Uterus (tissue), 4 donors: ENCODE measurements around the gene CLSTN2. TPM values are rescaled to one million over a fixed set of nuclear protein-coding genes. Genes with fewer than 3 reads are reported as not detected.

Experiments used
- DNase-seq, 2 donors: peaks; one replicate each; pipeline ENCODE4 v3.0.0-alpha.2; 2019 to 2020
- H3K27ac ChIP-seq, 2 donors: fragments of 200-600 bp; sonication (generic); 1 replicate in 1 of 2; 2 replicates in 1 of 2; pipeline ENCODE4 v1.5.1; 2016 to 2018
- H3K27me3 ChIP-seq, 2 donors: fragments of 200-600 bp; sonication (generic); one replicate each; pipeline ENCODE4 v1.5.1; 2018 to 2019; ENCODE audit warnings: control low read depth in 1 of 2
- H3K36me3 ChIP-seq, 2 donors: fragments of 200-600 bp; sonication (generic); one replicate each; pipeline ENCODE4 v1.5.1; 2019; ENCODE audit warnings: control low read depth in 1 of 2
- H3K4me1 ChIP-seq, 2 donors: fragments of 200-600 bp; sonication (generic); one replicate each; pipeline ENCODE4 v1.5.1; 2018 to 2019; ENCODE audit warnings: control low read depth in 1 of 2
- H3K4me3 ChIP-seq, 2 donors: fragments of 200-600 bp; sonication (generic); 1 replicate in 1 of 2; 2 replicates in 1 of 2; pipeline ENCODE4 v1.5.1; 2018 to 2019; ENCODE audit warnings: mild to moderate bottlenecking in 1 of 2
- H3K9me3 ChIP-seq, 2 donors: fragments of 200-600 bp; sonication (generic); one replicate each; pipeline ENCODE4 v1.5.1; 2019; ENCODE audit warnings: control low read depth in 1 of 2
- CTCF ChIP-seq, 4 experiments: fragments of 200-600 bp in 2 of 4; fragments of 450-650 bp in 2 of 4; sonication (generic) in 2 of 4; IDR thresholded peaks; one replicate each; pipeline ENCODE4 v1.5.1; 2016 to 2019; ENCODE audit warnings: antibody characterized with exemption in 4 of 4, mild to moderate bottlenecking in 2 of 4, moderate library complexity in 1 of 4
- POLR2A ChIP-seq, 2 donors: fragments of 450-650 bp; IDR thresholded peaks; one replicate each; pipeline ENCODE4 v1.6.1; 2016; ENCODE audit warnings: antibody characterized with exemption in 2 of 2, mild to moderate bottlenecking in 1 of 2, moderate library complexity in 1 of 2
- intact Hi-C: fragments of 100-400 bp; cut with DNase I; formaldehyde crosslinking; loops from one replicate; pipeline ENCODE4 v1.15.1; 2023; ENCODE audit warnings: low total_unique reads
- total RNA-seq, 4 donors: library from RNA; depleted of rRNA in 3 of 4; stranded (reverse); fragments of >200 nt in 3 of 4; gene quantifications; one replicate each; pipeline versions ENCODE4 v1.1.0 to v1.2.4, GENCODE V29; 2014 to 2023
- donor health status: DM: yes; HTN: yes; CAD: no.

Gene CLSTN2
- total RNA-seq, 4 donors from 2014 or later, result 4.7 to 32.2 (median 19.2) TPM

- no peak for DNase-seq
- intact Hi-C loops, result no loop called here
- H3K9me3 ChIP-seq, result no peaks in the 10 kb centered on the region
- H3K4me3 ChIP-seq, result no peak overlapping the region
- no peak overlapping the region for H3K27ac ChIP-seq
- TF ChIP-seq CTCF (IDR thresholded peaks at IDR 0.05) (no peak), POLR2A (IDR thresholded peaks at IDR 0.05) (no peak)
- no peaks in the 10 kb centered on the region for H3K4me1 ChIP-seq
- no peaks in the 10 kb centered on the region for H3K27me3 ChIP-seq
- H3K36me3 ChIP-seq, result no peaks in the 10 kb centered on the region
Measured at GRCh38 chr3:139916271-139916670, 18.7 kb upstream of the CLSTN2 start.

- intact Hi-C loops, result no loop called here
- DNase-seq, result no peak
- H3K27me3 ChIP-seq, result no peaks in the 10 kb centered on the region
- H3K4me3 ChIP-seq, result no peak overlapping the region
- TF ChIP-seq POLR2A (IDR thresholded peaks at IDR 0.05) (no peak), CTCF (IDR thresholded peaks at IDR 0.05) (no peak)
- H3K9me3 ChIP-seq, result no peaks in the 10 kb centered on the region
- no peaks in the 10 kb centered on the region for H3K36me3 ChIP-seq
- H3K4me1 ChIP-seq, result no peaks in the 10 kb centered on the region
- H3K27ac ChIP-seq, result no peak overlapping the region
Measured at GRCh38 chr3:139917226-139917785, 17.7 kb upstream of the CLSTN2 start.

- Histone ChIP-seq H3K9me3 (no peaks in the 10 kb centered on the region), H3K4me3 (no peak overlapping the region), H3K4me1 (no peaks in the 10 kb centered on the region), H3K36me3 (no peaks in the 10 kb centered on the region), H3K27ac (no peak overlapping the region), H3K27me3 (no peaks in the 10 kb centered on the region)
- TF ChIP-seq CTCF (IDR thresholded peaks at IDR 0.05) (no peak), POLR2A (IDR thresholded peaks at IDR 0.05) (no peak)
- intact Hi-C loops, result no loop called here
- DNase-seq, result no peak
Measured at GRCh38 chr3:139928708-139929505, 6.1 kb upstream of the CLSTN2 start.

- no peak for DNase-seq
- no peaks in the 10 kb centered on the region for H3K27me3 ChIP-seq
- H3K9me3 ChIP-seq, result no peaks in the 10 kb centered on the region
- no peak overlapping the region for H3K4me3 ChIP-seq
- H3K4me1 ChIP-seq, result no peaks in the 10 kb centered on the region
- TF ChIP-seq POLR2A (IDR thresholded peaks at IDR 0.05) (no peak), CTCF (IDR thresholded peaks at IDR 0.05) (no peak)
- no peak overlapping the region for H3K27ac ChIP-seq
- H3K36me3 ChIP-seq, result no peaks in the 10 kb centered on the region
- intact Hi-C loops, result no loop called here
Measured at GRCh38 chr3:139930211-139930610, 4.8 kb upstream of the CLSTN2 start.

- DNase-seq, result no peak
- Histone ChIP-seq H3K9me3 (no peaks in the 10 kb centered on the region), H3K27ac (no peak overlapping the region), H3K27me3 (no peaks in the 10 kb centered on the region), H3K4me1 (no peaks in the 10 kb centered on the region), H3K36me3 (no peaks in the 10 kb centered on the region), H3K4me3 (no peak overlapping the region)
- TF ChIP-seq CTCF (IDR thresholded peaks at IDR 0.05) (no peak), POLR2A (IDR thresholded peaks at IDR 0.05) (no peak)
- intact Hi-C loops, result no loop called here
Measured at GRCh38 chr3:139933766-139934165, 1.2 kb upstream of the CLSTN2 start.
